Neural progenitor cell (in vitro differentiated cells): Measurements from ENCODE around the gene FXYD4. TPM values are rescaled to one million over a fixed set of nuclear protein-coding genes. Genes with fewer than 3 reads are reported as not detected.

Experiments
- DNase-seq: peaks from one replicate; pipeline ENCODE4 v3.0.0-alpha.2; 2016; ENCODE audit warnings: low spot score
- H2AFZ ChIP-seq: fragments of 200-600 bp; sonication (generic); replicated peaks from 2 replicates; pipeline ENCODE4 v1.6.1; 2016; ENCODE audit warnings: antibody characterized with exemption
- H3F3A ChIP-seq: fragments of 200-600 bp; sonication (generic); 2 replicates; pipeline ENCODE4 v1.6.1; 2016; ENCODE audit warnings: antibody characterized with exemption, low read depth
- H3K27ac ChIP-seq: fragments of 200-600 bp; sonication (generic); 2 replicates; pipeline ENCODE4 v1.5.1; 2016; ENCODE audit warnings: mild to moderate bottlenecking
- H3K27me3 ChIP-seq: fragments of 200-600 bp; sonication (generic); 2 replicates; pipeline ENCODE4 v1.6.1; 2016; ENCODE audit warnings: mild to moderate bottlenecking, moderate library complexity
- H3K36me3 ChIP-seq: fragments of 200-600 bp; sonication (generic); 2 replicates; pipeline ENCODE4 v1.5.1; 2016
- H3K4me1 ChIP-seq: fragments of 200-600 bp; sonication (generic); 2 replicates; pipeline ENCODE4 v1.6.1; 2016; ENCODE audit warnings: mixed run types
- H3K4me2 ChIP-seq: fragments of 200-600 bp; sonication (generic); 2 replicates; pipeline ENCODE4 v1.6.1; 2016
- H3K4me3 ChIP-seq: fragments of 200-600 bp; sonication (generic); 2 replicates; pipeline ENCODE4 v1.5.1; 2016
- H3K79me2 ChIP-seq: fragments of 200-600 bp; sonication (generic); 2 replicates; pipeline ENCODE4 v1.6.1; 2016; ENCODE audit warnings: low read depth
- H3K9ac ChIP-seq: fragments of 200-600 bp; sonication (generic); 2 replicates; pipeline ENCODE4 v1.6.1; 2016
- H3K9me3 ChIP-seq: fragments of 200-600 bp; sonication (generic); 2 replicates; pipeline ENCODE4 v1.5.1; 2016; ENCODE audit warnings: low read depth
- H4K20me1 ChIP-seq: fragments of 200-600 bp; sonication (generic); 2 replicates; pipeline ENCODE4 v1.6.1; 2016; ENCODE audit warnings: low read depth
- H3K27ac Mint-ChIP-seq: 3 replicates; pipeline ENCODE4 v1.8.0; 2021; ENCODE audit warnings: mixed read lengths
- H3K27me3 Mint-ChIP-seq: 2 replicates; pipeline ENCODE4 v1.8.0; 2022; ENCODE audit warnings: low read depth, mild to moderate bottlenecking, inconsistent platforms, moderate library complexity, mixed read lengths; ENCODE audit not compliant: insufficient read depth
- H3K36me3 Mint-ChIP-seq: 3 replicates; pipeline ENCODE4 v1.8.0; 2021; ENCODE audit warnings: mixed read lengths
- H3K4me1 Mint-ChIP-seq: 3 replicates; pipeline ENCODE4 v1.8.0; 2021; ENCODE audit warnings: mixed read lengths
- H3K4me3 Mint-ChIP-seq: 3 replicates; pipeline ENCODE4 v1.8.0; 2021; ENCODE audit warnings: mild to moderate bottlenecking, moderate library complexity, mixed read lengths
- H3K9me3 Mint-ChIP-seq: 3 replicates; pipeline ENCODE4 v1.8.0; 2020; ENCODE audit warnings: mixed read lengths
- EZH2 ChIP-seq: fragments of 200-600 bp; sonication (generic); IDR thresholded peaks from 2 replicates; pipeline ENCODE4 v1.6.1; 2017; ENCODE audit warnings: antibody characterized with exemption, mild to moderate bottlenecking, moderate library complexity
- EZH2phosphoT487 ChIP-seq: fragments of 200-600 bp; sonication (generic); IDR thresholded peaks from 2 replicates; pipeline ENCODE4 v1.6.1; 2017; ENCODE audit warnings: antibody characterized with exemption
- total RNA-seq: library from RNA; depleted of rRNA; stranded (reverse); fragments of >200 nt; gene quantifications from 2 replicates; pipeline ENCODE4 v1.2.3, GENCODE V29; 2015; ENCODE audit warnings: low replicate concordance
- TF ChIP-seq, protein P1 (sequence below): fragments of 200-600 bp; sonication (generic); IDR thresholded peaks from 2 replicates; pipeline ENCODE4 v1.5.1; 2017; ENCODE audit warnings: antibody characterized with exemption, mild to moderate bottlenecking

Gene FXYD4
- total RNA-seq, 1 donor from 2014 or later: not detected

GRCh38 chr10:43387678-43388032, 16.2 kb downstream of the FXYD4 start:
- no peaks in the 10 kb centered on the region for H3K27me3 ChIP-seq
- H3K36me3 ChIP-seq: peaks cover 15% of the 10 kb centered on the region
- TF ChIP-seq EZH2 (no peak), EZH2phosphoT487 (no peak)
- TF ChIP-seq, protein P1, sequence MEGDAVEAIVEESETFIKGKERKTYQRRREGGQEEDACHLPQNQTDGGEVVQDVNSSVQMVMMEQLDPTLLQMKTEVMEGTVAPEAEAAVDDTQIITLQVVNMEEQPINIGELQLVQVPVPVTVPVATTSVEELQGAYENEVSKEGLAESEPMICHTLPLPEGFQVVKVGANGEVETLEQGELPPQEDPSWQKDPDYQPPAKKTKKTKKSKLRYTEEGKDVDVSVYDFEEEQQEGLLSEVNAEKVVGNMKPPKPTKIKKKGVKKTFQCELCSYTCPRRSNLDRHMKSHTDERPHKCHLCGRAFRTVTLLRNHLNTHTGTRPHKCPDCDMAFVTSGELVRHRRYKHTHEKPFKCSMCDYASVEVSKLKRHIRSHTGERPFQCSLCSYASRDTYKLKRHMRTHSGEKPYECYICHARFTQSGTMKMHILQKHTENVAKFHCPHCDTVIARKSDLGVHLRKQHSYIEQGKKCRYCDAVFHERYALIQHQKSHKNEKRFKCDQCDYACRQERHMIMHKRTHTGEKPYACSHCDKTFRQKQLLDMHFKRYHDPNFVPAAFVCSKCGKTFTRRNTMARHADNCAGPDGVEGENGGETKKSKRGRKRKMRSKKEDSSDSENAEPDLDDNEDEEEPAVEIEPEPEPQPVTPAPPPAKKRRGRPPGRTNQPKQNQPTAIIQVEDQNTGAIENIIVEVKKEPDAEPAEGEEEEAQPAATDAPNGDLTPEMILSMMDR: no peak
- Mint-ChIP-seq H3K36me3 (peaks cover 39% of the 10 kb centered on the region), H3K9me3 (peaks cover 2% of the 10 kb centered on the region), H3K27me3 (peaks cover 4% of the 10 kb centered on the region), H3K4me1 (peaks cover 7% of the 10 kb centered on the region), H3K27ac (no peak overlapping the region), H3K4me3 (no peak overlapping the region)
- no peak overlapping the region for H3K27ac ChIP-seq
- no peaks in the 10 kb centered on the region for H3K9me3 ChIP-seq
- H2AFZ ChIP-seq: no peak overlapping the region
- peaks cover 87% of the 10 kb centered on the region for H4K20me1 ChIP-seq
- no peak for DNase-seq
- H3K4me2 ChIP-seq: no peak overlapping the region
- peaks cover 70% of the 10 kb centered on the region for H3F3A ChIP-seq
- no peak overlapping the region for H3K9ac ChIP-seq
- no peaks in the 10 kb centered on the region for H3K4me1 ChIP-seq
- H3K79me2 ChIP-seq: peaks cover 50% of the 10 kb centered on the region
- H3K4me3 ChIP-seq: no peak overlapping the region

DNA sequence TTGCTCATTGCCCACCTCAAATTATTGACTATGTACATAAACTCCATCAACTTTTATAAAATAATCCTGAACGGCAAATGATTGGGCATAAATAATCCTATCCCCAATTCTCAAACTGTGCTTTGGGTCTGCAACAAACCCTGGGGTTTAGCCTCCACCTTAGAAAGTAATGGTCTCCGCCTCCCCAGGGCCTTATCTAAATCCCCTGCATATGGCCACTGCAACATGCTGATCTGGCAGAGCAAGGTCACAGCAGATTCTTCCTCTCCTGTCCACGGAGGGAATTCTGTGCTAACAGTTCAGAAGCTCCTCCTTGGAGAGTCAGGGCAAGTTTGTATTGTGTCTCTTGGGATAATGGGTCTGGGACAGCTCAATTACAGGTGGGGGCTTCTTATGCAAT, 18.4 kb downstream of the FXYD4 start:
- H3K9me3 ChIP-seq: no peaks in the 10 kb centered on the region
- Mint-ChIP-seq H3K36me3 (peaks cover 52% of the 10 kb centered on the region), H3K27me3 (peaks cover 4% of the 10 kb centered on the region), H3K4me3 (no peak overlapping the region), H3K4me1 (peaks cover 13% of the 10 kb centered on the region), H3K9me3 (peaks cover 2% of the 10 kb centered on the region), H3K27ac (no peak overlapping the region)
- no peak overlapping the region for H3K4me3 ChIP-seq
- DNase-seq: no peak
- H3K27ac ChIP-seq: no peak overlapping the region
- TF ChIP-seq, protein P1: no peak
- TF ChIP-seq EZH2 (no peak), EZH2phosphoT487 (no peak)
- H3K9ac ChIP-seq: no peak overlapping the region
- no peaks in the 10 kb centered on the region for H3K27me3 ChIP-seq
- H4K20me1 ChIP-seq: peaks cover 100% of the 10 kb centered on the region
- no peak overlapping the region for H2AFZ ChIP-seq
- H3K79me2 ChIP-seq: peaks cover 72% of the 10 kb centered on the region
- peaks cover 67% of the 10 kb centered on the region for H3F3A ChIP-seq
- peaks cover 32% of the 10 kb centered on the region for H3K36me3 ChIP-seq
- H3K4me1 ChIP-seq: peaks cover 10% of the 10 kb centered on the region
- no peak overlapping the region for H3K4me2 ChIP-seq

GRCh38 chr10:43390333-43390732, 18.9 kb downstream of the FXYD4 start:
- peaks cover 67% of the 10 kb centered on the region for H3F3A ChIP-seq
- Mint-ChIP-seq H3K4me1 (peaks cover 18% of the 10 kb centered on the region), H3K27me3 (peaks cover 4% of the 10 kb centered on the region), H3K4me3 (no peak overlapping the region), H3K36me3 (peaks cover 57% of the 10 kb centered on the region), H3K27ac (no peak overlapping the region), H3K9me3 (peaks cover 2% of the 10 kb centered on the region)
- H3K9ac ChIP-seq: no peak overlapping the region
- TF ChIP-seq EZH2 (no peak), EZH2phosphoT487 (no peak)
- TF ChIP-seq, protein P1: no peak
- no peak overlapping the region for H3K27ac ChIP-seq
- H4K20me1 ChIP-seq: peaks cover 100% of the 10 kb centered on the region
- DNase-seq: no peak
- peaks cover 14% of the 10 kb centered on the region for H3K4me1 ChIP-seq
- H2AFZ ChIP-seq: no peak overlapping the region
- no peaks in the 10 kb centered on the region for H3K9me3 ChIP-seq
- H3K4me3 ChIP-seq: no peak overlapping the region
- no peaks in the 10 kb centered on the region for H3K27me3 ChIP-seq
- H3K79me2 ChIP-seq: peaks cover 76% of the 10 kb centered on the region
- no peak overlapping the region for H3K4me2 ChIP-seq
- H3K36me3 ChIP-seq: peaks cover 32% of the 10 kb centered on the region
